ENCODE measurements around the gene ARHGEF25.
A peak's percentile ranks its signal among the peaks of the same experiment; 100 is the strongest.
"Not testable (repeated sequence)": the region's sequence is repeated elsewhere in the genome, so short reads cannot be mapped to it uniquely, and the experiment has no call there.

The ARHGEF25 gene

DNA sequence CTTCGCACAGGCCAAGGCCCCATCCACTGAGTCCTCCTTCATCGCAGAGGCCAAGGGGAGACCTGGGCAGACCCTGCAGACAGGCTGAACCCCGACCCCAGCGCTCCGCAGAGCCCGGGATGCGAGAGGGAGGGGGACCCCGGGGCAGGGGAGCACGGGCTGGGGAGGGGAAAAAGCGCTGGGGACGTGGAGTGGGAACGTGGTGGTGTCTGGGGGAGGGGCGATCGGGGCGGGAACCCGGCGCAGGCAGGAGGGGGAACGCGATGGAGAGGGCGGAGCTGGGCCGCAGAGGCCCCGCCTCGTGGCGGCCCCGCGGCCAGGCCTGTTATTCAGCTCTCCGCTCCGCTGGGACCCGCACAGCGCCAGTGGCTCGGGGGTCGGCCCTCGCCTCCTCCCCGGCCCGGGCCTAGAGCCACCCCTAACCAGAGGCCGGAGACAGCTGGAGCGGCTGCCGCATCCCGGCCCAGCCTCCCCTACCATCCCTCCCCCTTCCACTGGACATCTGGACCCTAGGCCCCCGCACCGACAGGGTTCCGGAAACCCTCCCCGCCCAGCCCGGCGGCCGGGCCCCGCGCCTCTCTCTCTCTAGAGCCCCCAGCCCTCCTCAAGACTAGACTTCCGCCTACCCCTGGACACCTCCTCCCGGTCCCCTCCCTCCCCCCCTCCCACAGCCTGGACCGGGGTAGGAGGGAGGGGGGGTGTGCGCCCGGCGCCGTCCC, at the start of gene ARHGEF25:
TSS of gene ARHGEF25 (plus strand) at position 328 of the 719 bp plus-strand sequence. CDS start 460 bp downstream, outside the sequence.
- DNase-seq, result peak; percentile 56

DNA sequence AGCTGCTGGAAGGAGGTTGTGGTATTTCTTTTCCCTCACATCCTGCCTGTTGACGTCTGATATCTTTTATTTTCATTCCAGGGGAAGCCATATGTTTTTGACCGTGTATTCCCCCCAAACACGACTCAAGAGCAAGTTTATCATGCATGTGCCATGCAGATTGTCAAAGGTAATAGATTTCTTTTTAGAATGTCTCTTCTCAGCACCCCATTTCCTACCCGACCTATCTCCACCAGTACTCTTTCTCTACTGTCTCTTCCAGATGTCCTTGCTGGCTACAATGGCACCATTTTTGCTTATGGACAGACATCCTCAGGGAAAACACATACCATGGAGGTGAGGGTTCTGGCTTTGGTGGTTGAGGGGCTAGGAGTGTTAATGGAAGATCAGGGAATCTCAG, 47.9 kb upstream of the ARHGEF25 start:
- DNase-seq, result no peak

DNA sequence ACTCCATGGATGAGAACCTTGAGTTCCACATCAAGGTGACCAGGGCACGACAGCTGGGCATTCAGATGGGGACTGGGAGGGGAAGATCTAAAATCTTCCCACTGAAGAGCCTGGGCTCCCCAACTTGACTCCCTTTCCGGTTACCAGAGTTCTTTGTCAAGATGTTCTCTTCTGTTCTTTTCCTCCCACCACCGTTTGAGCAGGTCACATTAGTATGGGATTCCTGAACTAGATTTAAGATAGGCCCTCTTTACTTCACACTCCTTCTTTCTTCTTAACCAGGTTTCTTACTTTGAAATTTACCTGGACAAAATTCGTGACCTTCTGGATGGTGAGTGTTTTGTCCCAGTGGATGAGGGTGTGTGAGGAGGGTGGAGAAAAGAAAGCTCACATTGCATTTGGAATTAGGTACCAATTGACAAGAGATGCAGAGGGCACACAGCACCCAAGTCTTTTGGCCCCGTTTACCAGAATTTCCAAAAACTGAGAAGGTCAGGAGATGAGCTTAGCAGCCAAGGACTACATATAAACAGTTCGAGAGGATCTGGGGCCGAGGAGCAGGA, 47.0 kb upstream of the ARHGEF25 start:
- no peak for DNase-seq

DNA sequence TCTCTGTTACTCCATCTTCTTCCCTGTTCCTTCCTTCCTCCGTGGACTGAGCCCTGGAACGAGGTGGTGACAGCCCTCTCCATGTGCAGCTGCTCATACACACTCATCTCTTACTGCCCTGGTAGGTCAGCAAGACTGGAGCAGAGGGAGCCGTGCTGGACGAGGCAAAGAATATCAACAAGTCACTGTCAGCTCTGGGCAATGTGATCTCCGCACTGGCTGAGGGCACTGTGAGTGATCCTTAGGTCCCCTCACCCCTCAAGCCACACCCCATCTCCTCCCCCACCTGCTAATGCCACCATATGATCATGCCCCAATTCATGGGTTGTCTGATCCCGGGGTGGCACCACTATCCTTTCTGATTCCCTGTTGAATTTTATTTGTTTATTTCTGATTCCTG, 42.4 kb upstream of the ARHGEF25 start:
- no peak for DNase-seq

DNA sequence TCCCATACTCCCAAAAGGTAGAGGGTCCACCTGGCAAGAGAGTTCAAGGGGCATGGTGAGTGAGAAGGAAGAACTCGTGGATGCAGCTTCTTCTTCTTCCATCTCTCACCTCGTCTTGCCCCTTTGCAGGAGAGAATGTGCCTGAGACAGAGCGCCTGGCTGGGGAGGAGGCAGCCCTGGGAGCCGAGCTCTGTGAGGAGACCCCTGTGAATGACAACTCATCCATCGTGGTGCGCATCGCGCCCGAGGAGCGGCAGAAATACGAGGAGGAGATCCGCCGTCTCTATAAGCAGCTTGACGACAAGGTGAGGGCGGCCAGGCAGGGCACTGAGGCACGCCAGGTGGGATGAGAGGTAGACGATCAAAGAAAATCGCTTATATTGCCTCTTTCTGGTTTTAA, 41.4 kb upstream of the ARHGEF25 start:
- DNase-seq, result no peak

DNA sequence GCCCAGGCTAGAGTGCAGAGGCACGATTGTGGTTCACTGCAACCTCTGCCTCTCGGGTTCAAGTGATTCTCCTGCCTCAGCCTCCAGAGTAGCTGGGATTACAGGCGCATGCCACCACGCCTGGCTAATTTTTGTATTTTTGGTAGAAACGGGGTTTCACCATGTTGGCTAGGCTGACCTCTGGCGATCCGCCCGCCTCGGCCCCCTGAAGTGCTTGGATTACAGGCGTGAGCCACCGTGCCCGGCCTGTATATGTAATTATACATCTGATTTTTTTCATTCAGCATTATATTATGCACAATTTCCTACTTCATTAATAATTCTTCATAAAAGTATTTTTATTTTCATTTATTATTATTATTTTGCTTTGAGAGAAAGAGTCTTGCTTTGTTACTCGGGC, 40.8 kb upstream of the ARHGEF25 start:
- DNase-seq, result not testable (repeated sequence)

DNA sequence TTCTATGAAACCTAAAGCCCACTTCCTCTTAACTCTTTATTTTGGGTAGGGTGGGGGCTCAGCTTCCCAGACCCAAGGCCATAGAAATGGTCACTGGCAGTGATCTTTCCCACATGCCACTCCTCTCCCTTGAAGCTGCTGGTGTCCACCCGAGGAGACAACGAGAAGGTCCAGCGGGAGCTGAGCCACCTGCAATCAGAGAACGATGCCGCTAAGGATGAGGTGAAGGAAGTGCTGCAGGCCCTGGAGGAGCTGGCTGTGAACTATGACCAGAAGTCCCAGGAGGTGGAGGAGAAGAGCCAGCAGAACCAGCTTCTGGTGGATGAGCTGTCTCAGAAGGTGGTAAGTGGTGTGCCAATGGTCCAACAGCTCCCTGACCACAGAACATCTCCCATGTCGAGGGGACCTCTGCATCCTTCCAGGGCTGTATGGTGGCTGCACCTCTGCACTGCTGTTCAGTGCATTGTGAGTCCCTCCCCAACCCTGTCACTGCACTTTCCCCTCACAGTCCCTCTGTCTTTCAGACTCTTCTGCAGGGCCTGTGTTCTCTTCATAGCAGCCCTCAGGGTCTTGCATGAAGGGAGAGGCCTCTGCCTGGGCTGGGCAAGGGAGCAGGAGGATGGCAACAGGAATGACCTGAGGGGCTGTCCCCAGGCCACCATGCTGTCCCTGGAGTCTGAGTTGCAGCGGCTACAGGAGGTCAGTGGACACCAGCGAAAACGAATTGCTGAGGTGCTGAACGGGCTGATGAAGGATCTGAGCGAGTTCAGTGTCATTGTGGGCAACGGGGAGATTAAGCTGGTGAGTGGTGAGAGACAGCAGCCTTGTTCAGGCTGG, 39.1 kb upstream of the ARHGEF25 start:
- DNase-seq, result no peak

DNA sequence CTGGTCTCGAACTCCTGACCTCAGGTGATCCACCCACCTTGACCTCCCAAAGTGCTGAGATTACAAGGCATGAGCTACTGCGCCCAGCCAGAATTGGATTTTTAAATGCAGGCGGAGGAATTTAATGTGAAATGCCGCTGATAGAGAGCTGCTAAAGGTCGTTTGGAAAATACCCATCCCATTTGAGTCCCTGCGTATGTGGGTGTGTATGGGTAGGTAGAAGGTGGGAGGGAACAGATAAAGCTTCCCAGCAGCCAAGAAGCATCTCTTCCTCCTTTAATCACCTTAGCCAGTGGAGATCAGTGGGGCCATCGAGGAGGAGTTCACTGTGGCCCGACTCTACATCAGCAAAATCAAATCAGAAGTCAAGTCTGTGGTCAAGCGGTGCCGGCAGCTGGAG, 36.4 kb upstream of the ARHGEF25 start:
- DNase-seq, result no peak

DNA sequence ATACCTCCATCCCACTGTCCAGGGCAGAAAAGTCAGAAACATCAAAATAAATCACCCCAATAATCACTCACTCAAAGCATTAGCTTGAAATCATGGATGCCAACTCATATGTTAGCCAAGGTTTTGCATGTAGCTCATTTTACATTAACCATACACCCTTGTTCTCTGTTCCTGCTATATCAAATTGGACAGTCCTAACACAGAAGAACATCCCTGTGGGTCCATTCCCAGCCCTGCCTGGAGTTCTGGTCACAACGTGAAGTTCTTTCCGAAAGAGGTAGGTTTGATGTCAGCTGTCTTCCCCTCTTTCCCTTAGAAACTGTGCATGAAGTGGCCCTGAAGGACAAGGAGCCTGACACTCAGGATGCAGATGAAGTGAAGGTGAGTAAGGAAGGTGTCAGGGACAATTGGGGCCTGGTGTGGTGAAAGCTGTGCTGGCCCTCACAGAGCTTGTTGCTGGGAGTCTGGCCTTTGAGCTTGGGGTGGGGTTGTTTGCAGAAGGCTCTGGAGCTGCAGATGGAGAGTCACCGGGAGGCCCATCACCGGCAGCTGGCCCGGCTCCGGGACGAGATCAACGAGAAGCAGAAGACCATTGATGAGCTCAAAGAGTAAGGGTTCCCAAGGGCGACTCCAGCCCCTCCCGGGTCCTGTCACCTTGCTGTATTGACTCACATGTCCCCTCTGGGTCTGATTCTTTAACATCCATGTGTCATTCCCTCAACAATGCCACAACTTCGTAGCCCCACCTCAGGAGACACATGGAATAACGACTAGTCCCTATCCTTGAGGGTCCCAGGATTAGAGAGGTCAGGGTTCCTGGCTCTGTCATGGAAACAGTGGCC, 35.2 kb upstream of the ARHGEF25 start:
- DNase-seq, result no peak

DNA sequence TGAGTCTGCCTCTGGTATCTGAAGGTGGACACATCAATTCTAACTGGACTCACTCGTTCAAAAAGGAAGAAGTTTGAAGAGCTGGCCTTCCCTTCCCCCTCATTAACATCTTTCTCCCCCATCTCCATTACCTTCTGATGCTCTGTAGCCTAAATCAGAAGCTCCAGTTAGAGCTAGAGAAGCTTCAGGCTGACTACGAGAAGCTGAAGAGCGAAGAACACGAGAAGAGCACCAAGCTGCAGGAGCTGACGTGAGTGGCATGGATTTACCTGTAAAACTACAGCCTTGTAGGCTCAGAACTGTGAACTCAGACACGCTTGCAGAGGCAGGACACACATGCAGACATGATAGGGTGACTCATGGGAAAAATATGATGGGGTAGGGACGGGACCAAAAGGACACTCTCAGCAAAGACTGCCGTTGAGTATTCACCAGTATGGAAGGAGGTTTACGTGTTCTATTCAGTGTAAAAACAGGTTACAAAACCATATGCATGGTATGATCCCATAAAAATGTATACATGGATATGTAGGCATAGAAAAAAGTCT, 34.5 kb upstream of the ARHGEF25 start:
- no peak for DNase-seq

DNA sequence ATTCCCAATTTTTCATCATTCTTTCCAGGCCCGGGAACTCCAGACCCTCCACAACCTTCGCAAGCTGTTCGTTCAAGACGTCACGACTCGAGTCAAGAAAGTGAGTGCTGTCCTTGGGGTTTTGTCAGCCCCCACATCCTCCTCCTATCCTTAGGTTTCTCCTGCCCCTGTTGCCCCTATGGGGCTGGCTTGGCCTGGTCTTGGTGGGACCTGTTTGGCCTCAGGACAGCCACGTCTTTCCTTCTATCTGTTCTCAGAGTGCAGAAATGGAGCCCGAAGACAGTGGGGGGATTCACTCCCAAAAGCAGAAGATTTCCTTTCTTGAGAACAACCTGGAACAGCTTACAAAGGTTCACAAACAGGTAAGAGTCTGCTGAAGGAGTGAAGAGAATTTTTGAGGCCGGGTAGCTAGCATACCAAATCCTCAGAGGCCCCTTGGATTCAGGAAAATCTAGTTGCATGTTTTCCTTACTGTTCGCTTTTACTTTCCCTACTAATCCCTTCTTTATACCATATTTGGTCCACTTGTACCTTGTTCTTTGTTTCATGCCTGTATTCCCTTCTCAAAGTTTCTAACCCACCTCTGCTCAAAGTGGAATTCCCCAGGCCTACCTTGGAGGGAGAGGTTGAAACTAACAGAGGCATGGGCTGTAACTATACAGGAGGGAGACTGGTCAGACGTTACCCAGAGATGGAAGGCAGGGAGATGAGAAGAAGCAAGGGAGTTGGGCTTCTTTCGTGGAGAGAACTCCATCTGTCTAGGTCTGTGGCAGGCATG, 33.1 kb upstream of the ARHGEF25 start:
- no peak for DNase-seq

DNA sequence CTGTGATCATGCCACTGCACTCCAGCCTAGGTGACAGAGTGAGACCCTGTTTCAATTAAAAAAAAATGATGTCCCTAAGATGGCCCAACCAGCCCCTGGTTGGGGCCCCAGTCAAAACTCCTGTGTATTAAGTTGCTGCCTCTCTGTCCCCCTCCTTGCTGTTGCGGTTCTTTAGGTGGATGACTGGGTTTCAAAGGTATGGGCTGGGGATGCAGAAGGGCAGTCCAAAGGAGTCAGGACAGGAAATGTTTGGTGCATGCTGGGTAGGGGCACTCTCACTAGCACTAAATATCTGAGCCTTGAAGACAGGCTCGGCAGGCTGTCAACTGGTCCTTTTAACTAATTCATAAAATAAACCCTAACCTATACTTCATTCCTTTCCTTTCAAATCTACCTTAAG, 32.2 kb upstream of the ARHGEF25 start:
- no peak for DNase-seq

DNA sequence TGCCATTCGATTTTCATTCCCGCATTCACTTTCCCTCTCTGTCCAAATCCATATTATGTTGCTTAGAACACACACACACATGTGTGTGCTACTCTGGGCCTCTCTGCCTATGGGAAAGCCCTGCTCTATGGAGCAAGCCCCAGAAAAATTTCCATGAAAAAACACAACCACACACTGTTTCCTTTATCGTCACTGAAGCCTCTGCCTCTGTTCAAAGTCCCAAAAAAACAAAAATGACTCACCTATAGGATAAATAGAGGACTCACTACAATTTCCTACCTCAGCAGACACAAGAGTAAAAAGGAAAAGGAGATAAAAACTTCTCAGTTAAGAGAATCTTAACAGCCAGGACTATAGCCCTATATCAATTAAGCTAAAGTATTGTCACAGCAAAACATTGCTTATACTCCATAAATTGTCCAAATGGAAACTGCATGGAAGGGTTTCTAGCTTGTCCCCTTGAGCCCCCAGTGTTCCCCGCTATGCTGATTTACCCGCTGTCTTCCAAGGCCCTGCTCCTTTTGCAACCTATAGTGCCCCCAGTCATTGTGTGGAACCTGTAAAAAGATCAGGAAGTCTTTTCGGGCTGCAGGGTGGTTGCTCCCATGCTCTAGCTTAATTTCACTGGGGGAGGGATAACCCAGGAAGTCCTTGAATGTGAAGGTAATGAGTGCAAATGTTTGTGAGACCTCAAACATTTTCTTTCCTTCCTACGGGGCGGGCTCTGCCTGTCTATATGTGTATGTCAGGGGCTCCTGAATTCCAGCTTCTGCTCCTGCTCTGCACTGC, 31.4 kb upstream of the ARHGEF25 start:
- no peak for DNase-seq

DNA sequence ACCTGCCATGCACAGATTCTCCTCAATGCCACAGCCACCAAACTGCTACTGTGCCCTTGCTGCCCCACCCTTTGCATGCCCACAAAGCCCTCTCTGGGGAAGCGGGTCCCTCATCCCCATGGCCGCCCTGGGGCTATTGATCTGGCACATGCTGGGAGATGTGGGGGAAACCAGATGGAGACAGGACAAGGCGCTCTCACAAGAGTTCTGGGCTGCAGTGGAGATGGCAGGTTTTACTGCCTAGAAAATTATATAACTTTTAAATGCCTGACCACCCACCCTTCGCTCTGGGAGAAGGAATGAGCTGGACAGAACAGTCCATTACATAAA, 30.8 kb upstream of the ARHGEF25 start:
- DNase-seq, result no peak

DNA sequence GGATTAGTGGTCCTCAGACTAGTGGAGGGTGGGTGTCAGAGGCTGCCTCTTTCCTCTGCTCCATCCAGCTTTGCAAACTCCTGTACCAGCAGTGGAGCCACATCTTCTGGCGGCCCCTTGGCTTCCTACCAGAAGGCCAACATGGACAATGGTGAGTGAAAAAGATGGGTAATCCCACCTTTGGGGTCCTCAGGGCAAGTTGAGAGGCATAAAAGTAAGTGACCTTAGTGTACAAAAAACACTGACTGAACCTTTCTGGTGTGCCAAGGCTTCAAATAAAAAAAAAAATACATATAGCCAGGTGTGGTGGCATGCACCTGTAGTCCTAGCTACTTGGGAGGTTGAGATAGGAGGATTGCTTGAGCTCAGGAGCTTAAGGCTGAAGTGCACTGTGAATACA, 29.4 kb upstream of the ARHGEF25 start:
- no peak for DNase-seq

DNA sequence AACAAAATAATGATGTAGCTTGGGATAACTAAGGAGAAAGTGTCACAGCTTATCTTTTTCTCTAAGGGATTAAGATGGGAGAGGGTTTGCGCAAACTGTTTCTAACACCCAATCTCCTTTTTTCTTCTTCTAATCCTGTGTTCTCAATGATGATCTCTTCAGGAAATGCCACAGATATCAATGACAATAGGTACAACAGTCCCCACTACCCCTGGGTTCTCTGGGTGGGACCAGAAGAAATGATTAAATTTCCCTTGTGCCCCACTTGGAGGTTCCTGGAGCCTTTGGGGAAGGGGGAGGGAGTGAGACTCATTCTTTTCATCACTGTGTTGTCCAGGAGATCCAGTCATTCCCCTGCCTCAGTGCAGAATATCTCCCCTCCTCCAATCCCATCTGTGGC, 28.8 kb upstream of the ARHGEF25 start:
- no peak for DNase-seq

DNA sequence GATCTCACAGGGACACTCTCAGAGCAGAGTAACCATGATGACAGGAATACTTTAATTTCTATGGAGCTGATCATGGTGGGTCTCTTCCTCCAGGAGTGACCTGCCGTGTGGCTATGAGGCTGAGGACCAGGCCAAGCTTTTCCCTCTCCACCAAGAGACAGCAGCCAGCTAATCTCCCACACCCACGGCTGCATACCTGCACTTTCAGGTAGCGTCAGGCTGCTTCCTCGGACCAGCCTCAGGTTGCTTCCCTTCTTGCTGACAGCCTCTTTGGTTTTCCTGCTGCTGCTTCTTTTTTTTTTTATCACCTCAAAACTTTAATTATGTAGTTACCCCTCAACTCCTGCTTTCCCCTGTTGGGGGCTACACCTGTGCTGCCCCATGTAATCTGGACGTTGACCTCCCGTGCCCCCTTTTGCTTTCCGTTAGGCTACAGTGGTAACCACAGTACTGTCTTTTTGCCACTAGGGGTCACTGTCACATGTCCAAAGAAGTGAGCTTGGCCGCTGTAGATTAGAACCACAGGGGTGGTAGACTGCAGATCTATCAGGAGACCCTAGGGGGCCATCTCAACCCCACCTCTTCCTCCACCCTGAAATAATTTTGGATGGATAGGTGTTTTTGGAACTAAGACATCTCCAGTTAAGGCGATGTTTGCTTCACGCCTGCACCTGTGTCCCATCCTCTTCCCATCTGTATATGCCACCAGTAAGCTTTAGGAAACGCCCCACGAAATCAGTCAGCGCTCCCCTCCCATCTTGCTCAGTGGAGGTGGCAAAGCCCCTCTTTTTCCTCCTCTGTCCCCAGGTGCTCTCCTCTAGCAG, 28.0 kb upstream of the ARHGEF25 start:
- peak; percentile 87 for DNase-seq

DNA sequence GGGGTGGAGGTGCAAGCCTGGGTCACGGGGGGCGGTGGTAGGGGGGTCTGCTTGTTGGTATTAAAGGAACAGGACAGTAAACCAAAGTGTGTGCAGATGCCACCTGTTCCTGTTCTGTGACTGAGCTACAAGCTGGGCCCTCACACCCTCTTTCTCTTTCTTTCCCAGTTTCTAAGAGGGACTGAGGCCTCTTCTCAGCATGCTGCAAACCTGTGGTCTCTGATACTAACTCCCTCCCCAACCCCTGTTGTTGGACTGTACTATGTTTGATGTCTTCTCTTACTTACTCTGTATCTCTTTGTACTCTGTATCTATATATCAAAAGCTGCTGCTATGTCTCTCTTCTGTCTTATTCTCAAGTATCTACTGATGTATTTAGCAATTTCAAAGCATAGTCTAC, 27.2 kb upstream of the ARHGEF25 start:
- DNase-seq, result no peak

DNA sequence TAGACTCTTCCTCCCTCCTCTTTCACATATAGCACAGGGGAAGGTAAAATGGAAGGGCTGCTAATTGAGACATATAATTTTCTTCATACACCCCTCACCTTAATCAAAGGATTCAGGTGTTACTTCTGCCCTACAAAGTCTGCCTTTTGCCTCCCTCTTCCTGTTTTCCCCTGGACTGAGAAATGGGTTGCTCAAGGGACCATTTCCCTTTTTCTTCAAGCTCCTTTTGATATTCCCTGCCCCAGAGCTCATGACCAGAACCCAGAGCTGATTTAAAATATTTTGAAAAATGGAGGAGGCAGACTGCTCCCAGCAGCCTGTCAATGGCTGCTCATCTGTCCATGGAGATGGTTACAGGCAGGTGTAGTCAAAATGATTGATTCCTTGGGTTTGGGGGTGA, 26.5 kb upstream of the ARHGEF25 start:
- DNase-seq, result no peak

DNA sequence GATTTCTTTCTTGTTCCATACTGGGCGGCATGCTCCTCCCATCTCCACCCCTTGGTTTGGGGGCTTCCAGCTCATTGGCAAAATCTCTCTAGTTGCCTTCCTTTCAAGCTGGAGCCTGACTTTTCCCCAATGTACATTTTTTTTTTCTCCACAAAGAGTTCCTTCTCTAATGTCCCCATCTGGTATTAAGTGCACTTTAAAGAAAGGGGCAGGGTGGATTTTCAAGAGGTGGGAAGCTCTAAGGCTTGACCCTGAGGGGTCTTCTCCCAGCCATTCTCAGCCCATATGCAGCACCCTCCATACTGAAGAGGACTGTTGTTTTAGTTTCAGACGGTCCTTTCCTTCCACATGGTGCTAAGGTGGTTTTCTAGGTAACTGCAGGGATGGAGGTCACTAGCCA, 26.1 kb upstream of the ARHGEF25 start:
- DNase-seq, result no peak

All from CD4-positive, alpha-beta T cell treated with Interleukin-10 for 1 hour (primary cell).